SU-DHL-6 (cell line): ENCODE data around the gene TBC1D8.

Source experiments
- H2AFZ ChIP-seq: fragments of 200-600 bp; sonication (generic); 2 replicates; pipeline ENCODE4 v1.6.1; 2014; ENCODE audit warnings: low read depth, mild to moderate bottlenecking, moderate library complexity, mixed read lengths, antibody characterized with exemption, low read length; ENCODE audit not compliant: severe bottlenecking
- H3F3A ChIP-seq: fragments of 200-600 bp; shearing (Covaris generic); 2 replicates; pipeline ENCODE4 v1.6.0; 2016; ENCODE audit warnings: antibody characterized with exemption, mild to moderate bottlenecking; ENCODE audit not compliant: insufficient read depth
- H3K27ac ChIP-seq: fragments of 200-600 bp; sonication (generic); 2 replicates; pipeline ENCODE4 v1.5.1; 2016; ENCODE audit warnings: low read depth, mild to moderate bottlenecking, low read length, moderate library complexity, mixed read lengths
- H3K27me3 ChIP-seq: fragments of 200-600 bp; sonication (generic), shearing (Covaris generic); 2 replicates; pipeline ENCODE4 v1.6.0; 2014; ENCODE audit warnings: mild to moderate bottlenecking, low read length
- H3K36me3 ChIP-seq: fragments of 200-600 bp; sonication (generic); 2 replicates; pipeline ENCODE4 v1.6.1; 2014; ENCODE audit warnings: mild to moderate bottlenecking, low read length, mixed read lengths
- H3K4me2 ChIP-seq: fragments of 300-600, 200-600 bp; shearing (Covaris generic), sonication (generic); 2 replicates; pipeline ENCODE4 v1.6.0; 2014; ENCODE audit warnings: low read length, low read depth, mild to moderate bottlenecking; ENCODE audit not compliant: poor library complexity, severe bottlenecking
- H3K4me3 ChIP-seq: fragments of 200-600 bp; sonication (generic); 2 replicates; pipeline ENCODE4 v1.5.1; 2014; ENCODE audit warnings: antibody characterized with exemption, low read length, mild to moderate bottlenecking, mixed read lengths; ENCODE audit not compliant: insufficient read depth, poor library complexity, severe bottlenecking
- H3K79me2 ChIP-seq: fragments of 200-600 bp; sonication (generic); 2 replicates; pipeline ENCODE4 v1.6.1; 2014; ENCODE audit warnings: mild to moderate bottlenecking, low read length, moderate library complexity; ENCODE audit not compliant: insufficient read depth
- H3K9ac ChIP-seq: fragments of 200-600 bp; sonication (generic); 2 replicates; pipeline ENCODE4 v1.7.0; 2014; ENCODE audit warnings: mild to moderate bottlenecking, low read length
- H3K9me2 ChIP-seq: fragments of 200-600 bp; sonication (generic); replicated peaks from 2 replicates; pipeline ENCODE4 v1.6.1; 2014; ENCODE audit warnings: low read length; ENCODE audit not compliant: insufficient read depth
- H3K9me3 ChIP-seq: fragments of 200-600 bp; sonication (generic); 2 replicates; pipeline ENCODE4 v1.6.1; 2014; ENCODE audit warnings: low read length, mixed read lengths; ENCODE audit not compliant: insufficient read depth
- H4K20me1 ChIP-seq: fragments of 200-600 bp; sonication (generic); 2 replicates; pipeline ENCODE4 v1.6.1; 2014; ENCODE audit warnings: low read depth, mild to moderate bottlenecking, antibody characterized with exemption, low read length, moderate library complexity, mixed read lengths
- EZH2phosphoT487 ChIP-seq: fragments of 200-600 bp; sonication (generic), shearing (Covaris generic); conservative IDR thresholded peaks from 2 replicates; pipeline ENCODE4 v1.6.1; 2018; ENCODE audit warnings: mild to moderate bottlenecking, antibody characterized with exemption, low read length, moderate library complexity, mixed read lengths
- TF ChIP-seq, protein P1 (sequence below): fragments of 200-600 bp; sonication (generic); IDR thresholded peaks from one replicate; pipeline ENCODE4 v1.5.1; 2017; ENCODE audit warnings: antibody characterized with exemption, mild to moderate bottlenecking, low read length, moderate library complexity; ENCODE audit not compliant: insufficient read depth, poor library complexity, severe bottlenecking

The TBC1D8 gene

DNA sequence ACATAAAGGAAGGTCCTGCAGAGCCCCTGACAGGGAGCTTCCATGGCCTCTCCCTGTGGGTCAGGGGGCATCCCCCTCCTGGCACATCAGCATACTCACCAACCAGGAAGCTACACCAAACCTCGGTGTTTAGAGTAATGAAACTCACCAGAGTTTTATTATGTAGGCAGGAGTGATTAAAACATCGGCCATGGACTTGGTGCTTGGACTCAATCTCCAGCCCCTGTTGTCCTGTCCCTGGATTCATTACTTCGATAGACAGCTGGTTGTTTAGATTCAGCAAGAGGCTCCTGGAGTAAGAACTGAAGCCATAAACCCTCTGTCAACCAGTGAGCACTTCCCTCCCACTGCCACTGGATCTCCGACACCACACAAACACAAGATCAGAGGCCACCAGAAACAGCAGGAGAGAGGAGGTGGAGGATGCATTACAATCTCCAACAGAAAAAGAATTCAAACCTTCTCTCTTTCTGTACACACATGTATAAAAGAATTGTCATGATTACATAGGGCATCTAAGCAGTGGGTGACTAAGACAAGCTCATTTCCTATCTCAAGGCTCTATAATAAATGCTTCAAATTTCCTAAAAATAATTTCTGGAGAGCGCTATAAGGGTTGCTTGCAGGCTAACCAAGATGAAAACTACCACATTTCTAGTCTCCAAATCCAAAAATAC, 27.2 kb downstream of the TBC1D8 start:
- Histone ChIP-seq H3K9me2 (no peaks in the 10 kb centered on the region), H3K27me3 (no peaks in the 10 kb centered on the region; the same call in 1 of the 2 replicates), H3K79me2 (no peaks in the 10 kb centered on the region), H3K36me3 (no peaks in the 10 kb centered on the region), H3K9me3 (no peaks in the 10 kb centered on the region), H4K20me1 (no peaks in the 10 kb centered on the region), H2AFZ (no peak overlapping the region), H3F3A (no peaks in the 10 kb centered on the region), H3K4me3 (no peak overlapping the region), H3K27ac (no peak overlapping the region), H3K4me2 (no peak overlapping the region), H3K9ac (no peak overlapping the region)
- TF ChIP-seq, protein P1, sequence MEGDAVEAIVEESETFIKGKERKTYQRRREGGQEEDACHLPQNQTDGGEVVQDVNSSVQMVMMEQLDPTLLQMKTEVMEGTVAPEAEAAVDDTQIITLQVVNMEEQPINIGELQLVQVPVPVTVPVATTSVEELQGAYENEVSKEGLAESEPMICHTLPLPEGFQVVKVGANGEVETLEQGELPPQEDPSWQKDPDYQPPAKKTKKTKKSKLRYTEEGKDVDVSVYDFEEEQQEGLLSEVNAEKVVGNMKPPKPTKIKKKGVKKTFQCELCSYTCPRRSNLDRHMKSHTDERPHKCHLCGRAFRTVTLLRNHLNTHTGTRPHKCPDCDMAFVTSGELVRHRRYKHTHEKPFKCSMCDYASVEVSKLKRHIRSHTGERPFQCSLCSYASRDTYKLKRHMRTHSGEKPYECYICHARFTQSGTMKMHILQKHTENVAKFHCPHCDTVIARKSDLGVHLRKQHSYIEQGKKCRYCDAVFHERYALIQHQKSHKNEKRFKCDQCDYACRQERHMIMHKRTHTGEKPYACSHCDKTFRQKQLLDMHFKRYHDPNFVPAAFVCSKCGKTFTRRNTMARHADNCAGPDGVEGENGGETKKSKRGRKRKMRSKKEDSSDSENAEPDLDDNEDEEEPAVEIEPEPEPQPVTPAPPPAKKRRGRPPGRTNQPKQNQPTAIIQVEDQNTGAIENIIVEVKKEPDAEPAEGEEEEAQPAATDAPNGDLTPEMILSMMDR: no peak
- TF ChIP-seq EZH2phosphoT487: no peak

DNA sequence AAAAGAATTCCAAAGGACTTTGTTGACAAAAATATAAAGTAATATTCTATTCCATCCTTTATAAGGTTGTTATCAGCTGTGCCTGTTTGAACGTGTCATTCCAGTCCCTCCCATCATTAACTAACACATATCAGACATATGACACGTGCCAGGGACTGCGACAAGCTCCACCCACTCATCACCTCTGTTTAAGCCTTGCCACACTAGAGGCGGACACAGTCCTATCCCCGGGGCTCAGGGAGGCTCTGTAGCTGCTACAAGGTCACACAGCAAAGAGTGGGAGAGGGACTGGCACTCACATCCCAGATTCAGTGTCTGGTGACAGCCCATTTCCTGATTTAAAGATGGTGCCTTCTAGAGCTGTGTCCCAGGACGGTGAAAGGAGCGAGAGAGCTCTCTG, 30.0 kb downstream of the TBC1D8 start:
- Histone ChIP-seq H3F3A (no peaks in the 10 kb centered on the region), H3K27me3 (no peaks in the 10 kb centered on the region; the same call in 1 of the 2 replicates), H3K4me3 (no peak overlapping the region), H3K27ac (no peak overlapping the region), H3K9ac (no peak overlapping the region), H2AFZ (no peak overlapping the region), H3K9me2 (no peaks in the 10 kb centered on the region), H3K9me3 (no peaks in the 10 kb centered on the region), H3K4me2 (no peak overlapping the region), H4K20me1 (no peaks in the 10 kb centered on the region), H3K36me3 (no peaks in the 10 kb centered on the region), H3K79me2 (no peaks in the 10 kb centered on the region)
- no peak for TF ChIP-seq EZH2phosphoT487
- TF ChIP-seq, protein P1: no peak

DNA sequence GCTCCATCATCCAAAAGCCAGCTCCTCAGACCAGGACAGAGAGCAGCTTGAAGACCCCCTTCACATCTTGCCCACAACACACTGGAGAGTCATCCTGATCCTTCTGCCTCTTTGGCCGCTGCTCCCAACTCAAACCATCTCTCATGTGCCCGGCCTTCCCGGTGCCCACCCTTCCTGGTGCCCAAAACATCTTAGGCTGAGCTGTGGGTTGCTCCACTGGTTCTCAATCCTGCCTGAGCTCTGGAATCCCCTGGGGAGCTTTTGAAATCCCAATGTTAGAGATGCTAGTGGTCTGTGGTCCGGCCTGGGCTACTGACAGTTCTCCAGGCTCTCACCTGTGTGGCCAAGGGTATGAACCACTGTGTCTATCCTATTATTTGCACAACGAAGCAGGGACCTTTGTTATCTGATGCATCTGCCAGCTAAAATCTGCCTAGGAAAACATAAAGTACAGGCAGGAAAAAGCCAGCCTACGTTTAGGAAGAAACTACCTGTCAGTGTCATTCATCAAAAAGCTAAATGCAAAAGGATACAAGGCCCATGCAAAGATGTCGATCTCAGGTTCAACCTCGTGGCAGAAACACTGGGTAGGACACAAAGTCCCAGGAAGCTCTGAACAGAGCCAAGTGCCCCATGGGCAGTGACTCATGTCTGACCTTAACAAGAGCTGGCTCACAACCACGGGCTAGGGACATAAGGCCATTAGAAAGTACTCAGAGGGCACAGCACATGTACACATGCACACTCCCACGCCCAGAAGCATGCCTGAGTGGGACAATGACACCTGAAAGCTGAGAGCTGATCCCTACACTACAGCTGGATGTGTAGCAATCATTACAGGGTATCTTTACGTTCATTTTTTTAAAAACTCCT, 30.8 kb downstream of the TBC1D8 start:
- Histone ChIP-seq H3K79me2 (no peaks in the 10 kb centered on the region), H3K27ac (no peak overlapping the region)

More for the DNA sequence above, 30.8 kb downstream of the TBC1D8 start:
- no peak overlapping the region for H3K9ac ChIP-seq
- H3K9me3 ChIP-seq: no peaks in the 10 kb centered on the region
- no peaks in the 10 kb centered on the region for H3K36me3 ChIP-seq
- no peaks in the 10 kb centered on the region for H4K20me1 ChIP-seq
- TF ChIP-seq, protein P1: no peak
- TF ChIP-seq EZH2phosphoT487: no peak
- H3K27me3 ChIP-seq: no peaks in the 10 kb centered on the region
- H3K4me3 ChIP-seq: no peak overlapping the region
- H2AFZ ChIP-seq: no peak overlapping the region
- no peak overlapping the region for H3K4me2 ChIP-seq
- H3K9me2 ChIP-seq: no peaks in the 10 kb centered on the region
- H3F3A ChIP-seq: no peaks in the 10 kb centered on the region
